GM23338 (cell line): ENCODE data around the gene GOLGA6C. TPM values are rescaled to one million over a fixed set of nuclear protein-coding genes. Genes with fewer than 3 reads are reported as not detected.
"Not testable (repeated sequence)": the region's sequence is repeated elsewhere in the genome, so short reads cannot be mapped to it uniquely, and the experiment has no call there.

Experiments
- ATAC-seq: fragments of 200-7000 bp; cut with Tn5 transposase; 3 replicates; pipeline ENCODE4 v1.9.1; 2020
- DNase-seq: peaks from one replicate; pipeline ENCODE4 v3.0.0-alpha.2; 2015; ENCODE audit warnings: low spot score
- H2AFZ ChIP-seq: fragments of 200-600 bp; sonication (generic); 2 replicates; pipeline ENCODE4 v1.8.0; 2016; ENCODE audit warnings: antibody characterized with exemption, mild to moderate bottlenecking, moderate library complexity
- H3F3A ChIP-seq: fragments of 200-600 bp; sonication (generic); replicated peaks from 2 replicates; pipeline ENCODE4 v1.8.0; 2017; ENCODE audit warnings: antibody characterized with exemption, mixed run types, low read depth
- H3K27ac ChIP-seq: fragments of 200-600 bp; sonication (generic); 2 replicates; pipeline ENCODE4 v1.6.1; 2016; ENCODE audit warnings: low read depth
- H3K27me3 ChIP-seq: fragments of 200-600 bp; sonication (generic); 2 replicates; pipeline ENCODE4 v1.8.0; 2016; ENCODE audit warnings: mild to moderate bottlenecking, mixed run types, moderate library complexity; ENCODE audit not compliant: insufficient read depth
- H3K36me3 ChIP-seq: fragments of 200-600 bp; sonication (generic); 2 replicates; pipeline ENCODE4 v1.8.0; 2016; ENCODE audit warnings: mild to moderate bottlenecking; ENCODE audit not compliant: insufficient read depth
- H3K4me1 ChIP-seq: fragments of 200-600 bp; sonication (generic); 2 replicates; pipeline ENCODE4 v1.8.0; 2016; ENCODE audit warnings: mild to moderate bottlenecking, moderate library complexity; ENCODE audit not compliant: insufficient read depth
- H3K4me2 ChIP-seq: fragments of 200-600 bp; sonication (generic); 2 replicates; pipeline ENCODE4 v1.7.1; 2017; ENCODE audit warnings: mixed run types
- H3K4me3 ChIP-seq: fragments of 200-600 bp; sonication (generic); 2 replicates; pipeline ENCODE4 v1.6.1; 2016; ENCODE audit warnings: mixed run types
- H3K79me2 ChIP-seq: fragments of 200-600 bp; sonication (generic); replicated peaks from 2 replicates; pipeline ENCODE4 v1.8.0; 2017; ENCODE audit warnings: mild to moderate bottlenecking; ENCODE audit not compliant: insufficient read depth
- H3K9me2 ChIP-seq: fragments of 200-600 bp; sonication (generic); 2 replicates; pipeline ENCODE4 v1.8.0; 2017; ENCODE audit not compliant: insufficient read depth
- H4K20me1 ChIP-seq: fragments of 200-600 bp; sonication (generic); replicated peaks from 2 replicates; pipeline ENCODE4 v1.8.0; 2017; ENCODE audit warnings: mild to moderate bottlenecking; ENCODE audit not compliant: insufficient read depth
- H3K27ac Mint-ChIP-seq: 2 replicates; pipeline ENCODE4 v1.8.0; 2020; ENCODE audit warnings: inconsistent platforms, mild to moderate bottlenecking, moderate library complexity, mixed read lengths
- H3K27me3 Mint-ChIP-seq: 3 replicates; pipeline ENCODE4 v1.8.0; 2022; ENCODE audit warnings: low read depth, mild to moderate bottlenecking, moderate library complexity, mixed read lengths, inconsistent platforms; ENCODE audit not compliant: insufficient read depth, poor library complexity
- H3K36me3 Mint-ChIP-seq: 3 replicates; pipeline ENCODE4 v1.8.0; 2021; ENCODE audit warnings: low read depth, mild to moderate bottlenecking, inconsistent platforms, moderate library complexity, mixed read lengths
- H3K4me1 Mint-ChIP-seq: 3 replicates; pipeline ENCODE4 v1.8.0; 2020; ENCODE audit warnings: mild to moderate bottlenecking, inconsistent platforms, mixed read lengths
- H3K4me3 Mint-ChIP-seq: 3 replicates; pipeline ENCODE4 v1.8.0; 2021; ENCODE audit warnings: moderate library complexity, mild to moderate bottlenecking, inconsistent platforms, mixed read lengths
- H3K9me3 Mint-ChIP-seq: 3 replicates; pipeline ENCODE4 v1.8.0; 2020; ENCODE audit warnings: moderate library complexity, mild to moderate bottlenecking, inconsistent platforms, mixed read lengths
- CREB1 ChIP-seq: fragments of 250-450 bp; sonication (Bioruptor Pico); IDR thresholded peaks from 2 replicates; pipeline ENCODE4 v1.5.0; 2020; ENCODE audit warnings: low read depth, mild to moderate bottlenecking, moderate library complexity
- CTCF ChIP-seq, 2 experiments: fragments of 200-600 bp in 1 of 2; sonication (generic) in 1 of 2; conservative IDR thresholded peaks; 2 replicates each; pipeline versions ENCODE4 v1.5.1 to v1.6.1; 2016 to 2017; ENCODE audit warnings: antibody characterized with exemption in 2 of 2, low read depth in 2 of 2, mild to moderate bottlenecking in 2 of 2, moderate library complexity in 1 of 2
- EZH2phosphoT487 ChIP-seq: fragments of 200-600 bp; sonication (generic); IDR thresholded peaks from one replicate; pipeline ENCODE4 v1.8.1; 2018; ENCODE audit warnings: antibody characterized with exemption; ENCODE audit not compliant: unreplicated experiment
- JUNB ChIP-seq: IDR thresholded peaks from one replicate; pipeline ENCODE4 v1.6.1; 2016; ENCODE audit warnings: antibody characterized with exemption; ENCODE audit not compliant: unreplicated experiment
- NANOG ChIP-seq: IDR thresholded peaks from 2 replicates; pipeline ENCODE4 v1.6.1; 2016; ENCODE audit warnings: antibody characterized with exemption, borderline replicate concordance
- REST ChIP-seq: IDR thresholded peaks from one replicate; pipeline ENCODE4 v1.6.1; 2018; ENCODE audit warnings: antibody characterized with exemption; ENCODE audit not compliant: unreplicated experiment
- STAT1 ChIP-seq: IDR thresholded peaks from one replicate; pipeline ENCODE4 v1.6.1; 2016; ENCODE audit warnings: antibody characterized with exemption; ENCODE audit not compliant: unreplicated experiment
- polyA plus RNA-seq: library from polyadenylated mRNA; unstranded; fragments of >200 nt; fragmentation: Nextera tagmentation; extraction: Ambion mirVana; gene quantifications from 2 replicates; pipeline ENCODE4 v1.2.1, GENCODE V29; 2016
- total RNA-seq: library from RNA; depleted of rRNA; stranded (reverse); fragments of >200 nt; shearing (Covaris generic); gene quantifications from 2 replicates; pipeline ENCODE4 v1.2.3, GENCODE V29; 2014

Gene GOLGA6C
- total and polyA plus RNA-seq, 2 experiments from 2014 or later: 0.34 to 1.3 TPM

GRCh38 chr15:75225951-75226732, 32.0 kb upstream of the GOLGA6C start:
- Mint-ChIP-seq H3K27ac (no peak overlapping the region), H3K9me3 (no peaks in the 10 kb centered on the region), H3K27me3 (peaks cover 14% of the 10 kb centered on the region), H3K36me3 (no peaks in the 10 kb centered on the region), H3K4me1 (peaks cover 15% of the 10 kb centered on the region), H3K4me3 (no peak overlapping the region)
- Histone ChIP-seq H4K20me1 (no peaks in the 10 kb centered on the region), H3K4me3 (no peak overlapping the region), H3K4me2 (no peak overlapping the region), H3K27me3 (no peaks in the 10 kb centered on the region), H3K4me1 (no peaks in the 10 kb centered on the region), H3K9me2 (no peaks in the 10 kb centered on the region), H3K79me2 (no peaks in the 10 kb centered on the region), H3K36me3 (no peaks in the 10 kb centered on the region), H2AFZ (no peak overlapping the region), H3F3A (no peaks in the 10 kb centered on the region), H3K27ac (no peak overlapping the region)
- TF ChIP-seq NANOG: no peak
- no peak for TF ChIP-seq EZH2phosphoT487
- no peak for TF ChIP-seq CTCF (conservative IDR thresholded peaks at IDR 0.05; ENCODE audit: low read depth in 2 of 2)
- TF ChIP-seq STAT1: no peak
- TF ChIP-seq REST: no peak
- TF ChIP-seq CREB1 (CRISPR knock-in tag): no peak
- TF ChIP-seq JUNB: no peak
- no peak for DNase-seq
- ATAC-seq: no peak

- not testable (repeated sequence) for H3K27me3 ChIP-seq, H3K4me1 ChIP-seq
Measured at GRCh38 chr15:75227112-75227511, 31.0 kb upstream of the GOLGA6C start.

More at GRCh38 chr15:75227112-75227511, 31.0 kb upstream of the GOLGA6C start:
- not testable (repeated sequence) for H2AFZ ChIP-seq, H3K9me3 Mint-ChIP-seq, H3K79me2 ChIP-seq, H3K36me3 Mint-ChIP-seq, H3K36me3 ChIP-seq, H3K27ac ChIP-seq, H3K4me3 Mint-ChIP-seq, H3F3A ChIP-seq, ATAC-seq, H3K4me3 ChIP-seq, H3K4me2 ChIP-seq, H3K9me2 ChIP-seq, DNase-seq, H3K27ac Mint-ChIP-seq, H4K20me1 ChIP-seq
- peaks cover 15% of the 10 kb centered on the region for H3K4me1 Mint-ChIP-seq
- peaks cover 19% of the 10 kb centered on the region for H3K27me3 Mint-ChIP-seq
